Measurements from ENCODE around the gene KRTAP19-3.
"Not testable (repeated sequence)": the region's sequence is repeated elsewhere in the genome, so short reads cannot be mapped to it uniquely, and the experiment has no call there.

KRTAP19-3 gene

DNA sequence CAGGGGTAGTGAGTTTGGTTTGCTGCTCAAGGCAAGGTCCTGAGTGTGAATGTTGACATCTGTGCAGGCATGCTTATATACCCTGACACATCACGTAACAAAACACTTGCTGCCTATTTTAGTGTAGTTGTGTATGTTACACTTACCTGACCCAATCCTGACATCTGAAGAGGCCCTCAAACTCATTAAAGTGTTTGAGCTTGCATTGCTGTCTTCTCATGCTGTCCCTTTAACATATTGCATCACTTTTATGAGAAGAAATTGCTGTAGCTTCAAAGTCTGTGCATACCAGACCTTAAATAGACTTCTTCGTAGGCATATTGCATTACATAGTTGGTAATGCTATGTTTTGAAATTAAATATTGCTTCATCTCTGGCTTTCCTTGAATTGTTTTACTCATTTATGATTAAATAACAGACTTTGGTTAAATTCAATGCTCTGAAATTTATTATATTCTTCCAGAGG lies at the start of gene KRTAP19-3:
TSS of gene KRTAP19-3 (minus strand) at position 51 of the 466 bp plus-strand sequence. CDS start 56 bp downstream, outside the sequence.
- no peak within 1 kb of the TSS for H3K4me3 ChIP-seq (replicated peaks; ENCODE audit: low read depth, low read length)
- no peak for DNase-seq (ENCODE audit: extremely low read depth, low read depth)
- no peak for TF ChIP-seq CTCF (IDR thresholded peaks at IDR 0.05; ENCODE audit: low read depth, low read length, missing control alignments)

DNA sequence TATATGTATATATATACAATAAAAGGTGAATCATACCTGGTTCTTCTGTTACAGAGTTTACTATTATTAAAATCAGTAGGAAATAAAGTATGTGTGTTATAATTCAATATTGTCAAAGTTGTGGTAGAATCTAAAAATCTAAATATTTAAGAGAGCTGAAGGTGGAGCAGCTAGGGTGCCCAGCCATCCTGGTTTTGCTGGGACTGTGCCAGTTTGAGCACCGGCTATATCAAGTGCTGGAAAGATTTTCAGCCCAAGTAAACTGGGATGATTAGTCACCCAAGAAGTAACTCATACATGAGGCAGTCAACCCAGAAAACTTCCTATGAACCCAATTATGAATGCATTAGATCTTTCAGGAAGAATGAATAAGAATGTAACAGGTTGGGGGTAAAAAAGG lies 27.1 kb upstream of the KRTAP19-3 start:
- DNase-seq (ENCODE audit: extremely low read depth, low read depth): no peak
- no peak overlapping the region for H3K4me3 ChIP-seq (replicated peaks; ENCODE audit: low read depth, low read length)
- TF ChIP-seq CTCF (IDR thresholded peaks at IDR 0.05; ENCODE audit: low read depth, low read length, missing control alignments): no peak

- DNase-seq (ENCODE audit: extremely low read depth, low read depth): no peak
- no peak overlapping the region for H3K4me3 ChIP-seq (replicated peaks; ENCODE audit: low read depth, low read length)
- no peak for TF ChIP-seq CTCF (IDR thresholded peaks at IDR 0.05; ENCODE audit: low read depth, low read length, missing control alignments)
Measured at GRCh38 chr21:30515681-30516080, 23.9 kb upstream of the KRTAP19-3 start.

- not testable (repeated sequence) for H3K4me3 ChIP-seq (replicated peaks; ENCODE audit: low read depth, low read length); DNase-seq (ENCODE audit: extremely low read depth, low read depth)
- peak; percentile 7 for TF ChIP-seq CTCF (IDR thresholded peaks at IDR 0.05; ENCODE audit: low read depth, low read length, missing control alignments)
Measured at GRCh38 chr21:30505621-30506205, 13.9 kb upstream of the KRTAP19-3 start.

DNA sequence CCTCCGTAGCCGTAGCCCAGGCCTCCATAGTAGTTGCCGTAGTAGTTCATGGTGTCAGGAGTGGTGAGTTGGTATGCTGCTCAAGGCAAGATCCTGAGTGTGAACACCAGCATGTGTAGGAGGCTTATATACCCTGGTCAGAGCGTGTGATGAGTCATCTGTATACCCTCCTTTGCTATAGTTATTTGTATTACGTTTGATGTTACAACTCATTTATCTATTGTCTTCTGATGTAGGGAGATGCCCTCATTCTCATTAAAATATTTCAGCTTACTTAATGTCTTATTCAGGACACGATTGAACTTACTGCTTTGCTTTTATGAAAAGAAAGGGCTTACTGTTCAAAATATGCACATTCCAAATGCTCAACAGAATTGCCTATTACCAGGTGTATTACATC lies 10.2 kb upstream of the KRTAP19-3 start, which contains the start of gene KRTAP19-5:
TSS of gene KRTAP19-5 (minus strand) at position 101 of the 400 bp plus-strand sequence. CDS start at position 50, 51 bp downstream.
- TF ChIP-seq CTCF (IDR thresholded peaks at IDR 0.05; ENCODE audit: low read depth, low read length, missing control alignments): no peak
- no peak within 1 kb of the TSS for H3K4me3 ChIP-seq (replicated peaks; ENCODE audit: low read depth, low read length)
- DNase-seq (ENCODE audit: extremely low read depth, low read depth): no peak

- TF ChIP-seq CTCF (IDR thresholded peaks at IDR 0.05; ENCODE audit: low read depth, low read length, missing control alignments): no peak
- no peak within 1 kb of the TSS for H3K4me3 ChIP-seq (replicated peaks; ENCODE audit: low read depth, low read length)
Measured at GRCh38 chr21:30497065-30497464, 5.3 kb upstream of the KRTAP19-3 start, which contains the start of gene KRTAP19-4. TSS of gene KRTAP19-4 (minus strand) at chr21:30497165. CDS start at chr21:30497110, 55 bp downstream.

More at GRCh38 chr21:30497065-30497464, 5.3 kb upstream of the KRTAP19-3 start, which contains the start of gene KRTAP19-4:
- DNase-seq (ENCODE audit: extremely low read depth, low read depth): no peak
